Upper lobe of left lung (tissue), 4 donors: ENCODE data around the gene TREML2.

Source experiments
- POLR2A ChIP-seq, 4 donors: fragments of 450-650 bp; IDR thresholded peaks; one replicate each; pipeline ENCODE4 v1.5.1; 2016 to 2017; ENCODE audit warnings: antibody characterized with exemption in 4 of 4, mild to moderate bottlenecking in 2 of 4
- TF ChIP-seq, protein P1 (sequence below), 6 experiments: fragments of 450-650 bp in 4 of 6; fragments of 200-600 bp in 2 of 6; sonication (generic) in 2 of 6; IDR thresholded peaks; one replicate each; pipeline ENCODE4 v1.5.1; 2016 to 2019; ENCODE audit warnings: antibody characterized with exemption in 6 of 6

DNA sequence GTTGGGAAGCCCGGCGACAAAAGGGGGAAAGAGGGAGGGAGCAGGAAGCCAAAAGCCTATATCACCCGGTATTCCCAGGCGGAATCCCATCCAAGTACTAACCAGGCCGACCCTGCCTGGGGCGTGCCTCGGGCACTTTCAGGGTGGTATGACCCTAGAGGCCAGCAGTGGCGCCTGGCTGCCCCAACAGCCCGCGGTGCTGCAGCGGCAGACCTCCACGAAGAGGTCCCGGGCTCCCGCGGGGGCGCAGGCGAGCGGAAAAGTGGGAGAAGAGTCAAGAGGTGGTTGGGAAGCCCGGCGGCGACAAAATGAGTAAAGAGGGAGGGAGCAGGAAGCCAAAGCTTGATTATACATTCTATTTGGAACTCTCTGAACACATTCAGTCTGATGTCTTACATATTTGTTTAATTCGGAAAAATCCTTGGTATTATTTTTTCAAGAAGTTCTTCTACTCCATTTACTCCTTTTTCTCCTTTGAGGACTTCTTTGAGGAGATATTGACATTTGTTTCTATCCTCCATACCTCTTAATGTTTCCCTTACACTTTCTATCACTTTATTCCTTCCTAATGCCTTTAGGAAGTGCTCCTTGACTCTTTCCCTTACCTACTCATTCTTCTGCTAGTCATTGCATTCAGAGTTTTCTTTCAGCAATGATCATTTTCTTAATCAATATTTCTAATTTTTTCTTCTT lies 38.7 kb upstream of the TREML2 start:
- no peak for TF ChIP-seq POLR2A (IDR thresholded peaks at IDR 0.05)
- TF ChIP-seq, protein P1, sequence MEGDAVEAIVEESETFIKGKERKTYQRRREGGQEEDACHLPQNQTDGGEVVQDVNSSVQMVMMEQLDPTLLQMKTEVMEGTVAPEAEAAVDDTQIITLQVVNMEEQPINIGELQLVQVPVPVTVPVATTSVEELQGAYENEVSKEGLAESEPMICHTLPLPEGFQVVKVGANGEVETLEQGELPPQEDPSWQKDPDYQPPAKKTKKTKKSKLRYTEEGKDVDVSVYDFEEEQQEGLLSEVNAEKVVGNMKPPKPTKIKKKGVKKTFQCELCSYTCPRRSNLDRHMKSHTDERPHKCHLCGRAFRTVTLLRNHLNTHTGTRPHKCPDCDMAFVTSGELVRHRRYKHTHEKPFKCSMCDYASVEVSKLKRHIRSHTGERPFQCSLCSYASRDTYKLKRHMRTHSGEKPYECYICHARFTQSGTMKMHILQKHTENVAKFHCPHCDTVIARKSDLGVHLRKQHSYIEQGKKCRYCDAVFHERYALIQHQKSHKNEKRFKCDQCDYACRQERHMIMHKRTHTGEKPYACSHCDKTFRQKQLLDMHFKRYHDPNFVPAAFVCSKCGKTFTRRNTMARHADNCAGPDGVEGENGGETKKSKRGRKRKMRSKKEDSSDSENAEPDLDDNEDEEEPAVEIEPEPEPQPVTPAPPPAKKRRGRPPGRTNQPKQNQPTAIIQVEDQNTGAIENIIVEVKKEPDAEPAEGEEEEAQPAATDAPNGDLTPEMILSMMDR (IDR thresholded peaks at IDR 0.05): no peak
